GM18519 (cell line): ENCODE data around the gene MYO5B.

Experiments used
- ATAC-seq: cut with Tn5 transposase; IDR thresholded peaks from one replicate; pipeline ENCODE4 v1.9.1; 2021; ENCODE audit warnings: mild to moderate bottlenecking, moderate library complexity; ENCODE audit not compliant: unreplicated experiment, low FRiP score

Gene MYO5B

DNA sequence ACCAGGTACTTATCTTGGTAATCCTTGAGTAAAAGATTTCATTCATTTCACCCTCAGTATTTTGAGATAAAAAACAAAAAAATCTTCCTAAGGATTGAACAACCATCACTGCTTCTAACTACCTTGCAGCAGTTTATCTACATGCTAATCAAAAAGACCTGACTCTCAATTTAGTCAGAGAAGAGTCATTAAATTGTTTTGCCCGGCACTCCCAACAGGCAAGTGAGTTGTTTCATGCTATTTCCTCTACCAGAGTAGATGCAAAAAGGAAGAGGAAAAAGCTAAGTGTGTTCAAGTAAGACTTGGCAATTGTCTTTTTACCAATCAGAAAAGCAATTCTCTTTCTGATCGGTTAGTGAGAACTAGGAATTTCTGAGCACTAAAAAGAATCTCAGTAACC is 39.5 kb downstream of the MYO5B start:
- ATAC-seq = no peak

DNA sequence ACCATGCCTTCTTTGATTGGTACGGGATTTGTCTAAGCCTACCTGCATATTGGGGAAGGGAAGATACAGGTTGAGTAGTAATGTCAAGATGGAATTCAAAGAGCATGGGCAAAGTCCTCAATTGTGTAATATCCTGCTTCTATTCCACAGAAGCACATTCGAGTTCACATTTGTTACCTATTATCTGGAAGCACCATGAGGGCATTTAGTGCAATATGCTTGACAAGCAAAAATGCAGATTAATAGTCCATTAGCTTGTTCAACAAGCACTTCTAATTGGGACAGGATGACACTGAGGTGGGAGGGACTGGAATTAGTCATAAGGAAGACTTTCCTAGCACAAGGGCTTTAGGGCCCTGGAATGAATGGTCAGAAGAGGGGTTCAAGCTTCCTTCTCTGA is 40.5 kb downstream of the MYO5B start:
- ATAC-seq = no peak

DNA sequence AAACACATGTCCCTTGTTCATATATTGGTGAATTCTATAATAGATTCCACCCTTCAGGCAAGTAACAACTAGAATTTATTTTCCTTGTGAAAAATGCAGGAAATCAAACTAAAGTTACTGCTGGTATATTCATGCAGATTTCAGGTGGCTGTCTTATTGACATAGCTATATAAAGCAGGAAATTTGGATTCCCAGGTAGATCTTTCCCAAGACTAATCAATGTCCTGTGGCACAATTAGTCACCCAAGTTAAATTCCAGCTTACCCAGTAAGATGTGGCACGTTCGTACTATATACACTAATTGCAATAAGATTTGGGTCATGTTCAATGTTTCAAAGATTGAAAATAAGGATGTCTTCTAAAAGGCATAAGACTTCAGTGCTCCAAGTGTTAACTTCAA is 42.0 kb downstream of the MYO5B start:
- no peak for ATAC-seq

DNA sequence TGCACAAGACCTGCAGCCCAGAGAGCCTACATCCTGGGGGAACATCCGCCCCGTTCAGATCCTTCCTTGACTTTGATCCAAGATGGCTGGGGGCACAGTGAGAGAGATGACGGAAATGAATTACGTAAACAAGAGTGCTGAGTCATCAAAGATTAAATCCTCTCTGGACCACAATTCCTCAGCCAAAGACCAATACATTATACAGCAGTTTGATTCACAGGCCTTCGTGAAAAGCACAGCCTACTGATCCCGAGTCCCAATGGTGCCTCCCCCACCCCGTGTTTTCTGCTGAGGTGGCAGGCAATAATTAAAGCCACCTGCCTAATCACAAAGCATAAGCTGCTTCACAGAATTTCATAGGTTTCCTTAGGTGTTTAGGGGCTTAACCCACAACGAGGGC is 43.0 kb downstream of the MYO5B start:
- ATAC-seq = no peak

DNA sequence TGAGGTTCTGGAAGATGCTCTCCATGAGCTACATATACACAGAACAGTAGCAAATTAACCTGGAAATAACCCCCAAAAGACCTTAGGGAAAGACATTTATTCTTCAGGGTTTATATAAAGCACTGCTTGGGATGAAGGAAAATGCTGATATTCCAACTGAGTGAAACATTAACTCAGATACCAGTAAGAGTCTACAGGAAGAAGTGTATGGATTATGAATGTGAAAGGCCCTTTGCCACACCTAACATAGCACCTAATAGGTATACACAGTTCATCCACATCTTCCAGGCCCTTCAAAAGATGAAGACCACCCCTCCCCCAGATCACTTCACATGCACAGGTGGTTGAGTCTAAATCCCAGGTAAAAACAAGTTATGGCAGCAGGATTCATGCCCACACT is 50.4 kb downstream of the MYO5B start:
- no peak for ATAC-seq

DNA sequence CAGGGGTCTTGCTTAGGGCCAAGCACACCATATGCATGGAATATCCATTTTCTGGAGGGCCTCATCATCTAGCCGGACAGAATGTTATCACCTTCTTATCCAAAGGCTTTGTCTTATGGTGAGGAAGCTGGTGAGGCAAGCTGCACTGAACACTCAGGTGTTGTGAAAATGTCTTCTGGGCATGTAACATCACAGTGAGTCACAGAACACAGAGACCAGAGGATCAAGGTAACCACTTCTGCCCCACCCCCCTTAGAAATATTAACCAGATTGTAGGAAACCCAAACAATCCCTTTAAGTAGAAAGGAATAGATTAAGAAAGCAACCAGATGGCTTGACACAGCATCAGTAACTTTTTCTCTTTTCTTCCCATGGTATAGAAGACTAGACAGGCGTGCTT is 51.1 kb downstream of the MYO5B start:
- ATAC-seq = no peak

DNA sequence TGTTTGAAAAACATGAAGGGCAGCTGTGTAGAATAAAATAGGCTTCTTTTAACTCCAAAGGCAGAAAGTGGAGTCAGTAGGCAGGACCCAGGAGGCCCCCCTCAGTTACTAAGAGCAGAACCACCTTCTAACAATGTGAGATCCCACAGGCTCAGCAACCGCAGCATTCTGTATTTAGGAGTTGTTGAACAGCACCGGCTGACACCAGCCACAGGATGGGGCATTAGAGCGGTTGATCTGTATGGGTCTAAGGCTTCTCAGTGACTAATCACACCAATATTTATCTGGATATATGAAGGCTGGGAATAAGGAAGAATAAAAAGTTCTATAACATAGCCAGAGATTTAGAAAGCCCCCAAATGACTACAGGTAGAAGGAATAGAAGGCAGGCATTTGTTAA is 51.7 kb downstream of the MYO5B start:
- no peak for ATAC-seq

DNA sequence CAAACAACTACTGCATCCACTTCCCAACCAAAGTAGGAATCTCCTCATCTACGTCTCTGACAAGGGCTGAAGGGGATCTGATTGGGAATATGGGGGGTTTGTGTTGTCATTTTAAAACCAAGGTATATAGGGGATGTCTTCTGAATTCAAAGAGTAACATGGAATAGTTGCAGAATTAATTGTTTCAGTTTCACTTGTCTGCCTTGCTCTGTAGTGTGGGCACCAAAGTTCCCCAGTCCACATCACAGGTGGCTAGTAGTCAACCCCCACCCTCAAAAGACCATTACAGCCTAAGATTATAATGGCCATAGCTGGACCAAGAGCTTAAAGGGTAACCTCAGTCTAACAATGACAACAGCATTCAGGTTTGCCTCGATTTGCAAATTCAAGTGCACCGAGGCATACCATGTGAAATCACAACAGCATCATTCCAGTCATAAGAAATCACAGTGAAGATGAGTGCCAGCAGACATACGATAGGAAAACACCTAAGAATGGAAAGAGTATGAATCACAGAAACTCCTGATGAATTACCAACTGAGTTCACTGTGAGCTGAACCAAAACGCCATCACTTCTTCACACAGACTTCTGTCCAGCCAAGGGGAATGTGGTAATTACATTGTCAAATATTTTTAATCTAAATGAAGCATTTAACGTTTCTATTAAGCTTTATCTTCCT is 52.4 kb downstream of the MYO5B start:
- ATAC-seq = no peak

DNA sequence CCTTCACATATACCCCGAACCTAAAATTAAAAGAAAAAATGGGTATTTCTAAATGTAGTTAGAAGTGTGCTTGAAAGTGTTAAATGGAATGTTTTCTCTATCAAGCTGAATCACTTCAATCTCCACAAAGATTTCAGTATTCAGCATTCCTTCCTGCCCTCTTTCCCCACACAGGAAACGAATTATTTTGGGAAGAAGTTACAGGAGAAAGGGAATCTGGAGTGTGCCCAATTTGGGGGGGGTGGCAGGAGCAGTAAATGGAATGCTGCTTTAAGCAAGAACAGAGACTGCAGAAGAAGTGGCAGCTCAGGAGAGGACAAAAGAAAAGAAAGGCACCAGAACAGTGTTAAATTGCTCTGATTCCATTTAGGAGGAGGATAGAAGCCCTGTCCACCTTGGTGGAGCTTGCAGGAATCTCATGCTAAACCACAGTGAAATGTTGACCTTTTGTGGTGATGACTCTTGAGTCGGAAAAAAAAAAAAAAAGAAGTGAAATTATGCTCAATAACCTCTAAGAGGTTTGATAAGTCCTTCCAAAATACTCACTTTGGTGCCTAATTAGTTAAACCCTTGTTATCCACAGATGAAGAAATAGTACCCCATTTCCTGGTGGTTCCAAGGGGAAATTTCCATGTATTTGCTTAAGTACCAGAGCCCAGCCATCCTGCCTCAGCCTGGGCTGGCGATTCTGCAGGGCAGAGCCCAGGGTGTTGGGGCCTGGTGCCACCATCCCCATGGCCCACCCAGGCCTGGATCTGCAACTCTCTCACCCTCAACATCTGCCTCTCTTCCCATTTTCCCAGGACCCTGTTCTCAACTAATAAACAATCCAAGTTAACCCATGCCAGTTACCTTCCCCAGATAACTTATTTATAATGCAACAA is 56.5 kb downstream of the MYO5B start:
- ATAC-seq = no peak

DNA sequence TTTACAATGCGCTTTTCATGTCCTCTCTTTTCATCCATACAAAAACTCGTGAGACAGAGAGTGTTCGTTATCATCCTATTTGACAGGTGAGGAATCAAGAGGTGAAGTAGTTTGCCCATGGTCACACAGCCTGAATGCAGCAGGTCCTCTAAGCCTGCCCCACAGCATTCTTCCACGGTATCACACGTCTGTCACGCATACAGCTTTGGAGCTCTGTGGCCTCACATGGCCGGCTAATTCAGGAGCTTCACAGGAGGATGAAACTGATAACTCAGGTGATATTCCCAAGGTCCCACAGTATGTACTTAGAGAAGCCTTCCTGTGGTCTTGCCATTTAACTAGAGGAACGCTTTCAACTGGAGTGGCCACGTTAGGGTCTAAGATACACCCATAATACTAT is 59.0 kb downstream of the MYO5B start:
- ATAC-seq = no peak

DNA sequence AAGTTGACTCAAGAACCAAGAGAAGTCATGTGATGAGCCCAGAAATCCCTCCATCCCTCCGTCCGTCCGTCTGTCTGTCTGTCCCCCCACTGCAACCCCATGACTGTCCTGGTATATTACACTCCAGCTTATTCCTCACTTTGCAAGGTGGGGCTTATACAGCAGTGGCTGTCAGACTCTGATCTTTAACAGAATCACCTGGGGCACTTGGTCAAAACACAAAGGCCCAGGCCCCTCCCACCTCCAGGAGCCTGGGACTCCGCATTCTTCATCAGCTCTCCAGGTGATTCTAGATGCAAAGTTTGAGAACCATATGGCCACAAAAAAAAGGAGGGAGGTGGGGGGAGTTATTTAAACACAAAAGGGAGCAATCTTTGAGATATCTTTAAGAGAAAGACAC is 61.4 kb downstream of the MYO5B start:
- ATAC-seq = no peak

DNA sequence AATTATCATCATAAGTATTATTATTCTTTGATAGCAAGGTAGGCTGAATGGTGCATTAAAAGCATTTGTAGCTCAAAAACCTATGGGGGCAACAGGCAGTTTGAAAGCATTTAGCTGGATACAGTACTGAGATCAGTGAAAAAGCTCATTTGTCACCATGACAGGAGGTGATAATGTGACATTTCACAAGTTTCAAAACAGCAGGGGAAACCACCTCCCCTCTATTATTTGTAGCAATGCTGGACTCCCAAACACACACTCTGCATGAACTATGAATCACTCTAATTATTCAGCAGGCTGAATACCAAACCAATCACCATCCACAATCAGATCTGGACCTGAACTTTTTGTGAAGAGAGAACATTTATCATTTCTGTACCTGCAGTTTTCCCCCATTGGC is 63.4 kb downstream of the MYO5B start:
- ATAC-seq = no peak

DNA sequence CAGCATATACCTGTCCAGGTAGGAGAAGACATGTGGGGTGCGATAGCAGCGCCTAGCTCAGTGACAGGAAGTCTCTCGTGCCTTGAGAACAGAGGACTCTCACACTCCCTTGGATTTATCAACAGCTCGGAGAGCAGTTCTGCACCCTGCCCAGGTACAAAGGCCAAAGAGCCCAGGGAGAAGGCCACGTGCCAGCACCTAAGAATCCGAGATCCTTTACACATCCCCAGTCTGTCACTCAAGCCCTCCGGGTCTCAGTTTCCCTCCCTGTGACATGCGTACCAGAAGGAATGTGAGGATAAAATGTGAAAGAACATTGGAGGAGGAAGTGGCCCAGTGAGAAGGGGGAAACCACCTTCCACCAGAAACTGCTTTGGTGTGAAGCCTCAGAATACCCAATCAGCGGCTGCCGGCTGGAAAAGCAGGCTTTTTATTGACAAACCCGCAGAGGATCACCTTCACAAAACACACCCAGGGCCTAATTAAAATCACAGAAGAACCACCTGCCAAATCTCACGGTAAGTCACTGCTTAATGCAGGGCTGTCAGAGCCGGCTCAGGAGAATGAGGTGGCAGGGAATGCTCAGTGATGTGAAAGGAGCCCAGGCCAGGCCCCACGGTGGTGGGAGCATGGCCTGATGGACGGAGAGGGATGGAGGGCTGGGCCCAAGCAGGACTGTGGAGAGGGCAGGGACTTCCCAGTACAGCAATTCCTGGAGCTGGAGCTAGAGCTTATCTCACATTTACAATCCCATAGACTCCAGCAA is 66.3 kb downstream of the MYO5B start:
- ATAC-seq = no peak

DNA sequence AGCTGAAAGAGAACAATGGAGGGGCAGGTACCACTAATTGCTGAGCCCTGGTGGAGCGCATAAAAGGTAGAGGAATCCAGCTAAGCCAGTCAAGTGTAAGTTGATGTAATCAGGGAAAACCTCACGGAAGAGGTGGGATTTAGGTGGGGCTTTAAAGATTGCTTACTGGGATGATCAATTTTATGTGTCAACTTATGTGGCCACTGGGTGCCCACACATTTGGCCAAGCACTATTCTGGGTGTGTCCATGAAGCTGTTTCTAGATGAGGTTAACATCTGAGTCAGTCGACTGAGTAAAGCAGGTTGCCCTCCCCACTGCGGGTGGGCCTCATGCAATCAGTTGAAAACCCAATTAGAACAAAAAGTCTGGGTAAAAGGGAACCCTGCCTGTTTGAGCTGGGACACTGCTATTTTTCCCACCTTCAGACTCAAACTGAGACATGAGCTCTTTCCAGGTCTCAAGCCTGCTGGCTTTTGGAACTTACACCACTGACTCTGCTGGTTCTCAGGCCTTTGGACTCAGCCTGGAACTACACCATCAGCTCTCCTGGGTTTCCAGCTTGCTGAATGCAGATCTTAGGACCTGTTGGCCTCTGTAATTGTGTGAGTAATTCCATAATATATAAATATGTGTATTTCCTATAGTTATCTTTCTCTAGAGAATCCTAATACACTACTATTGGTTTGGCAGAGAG is 67.3 kb downstream of the MYO5B start:
- no peak for ATAC-seq

DNA sequence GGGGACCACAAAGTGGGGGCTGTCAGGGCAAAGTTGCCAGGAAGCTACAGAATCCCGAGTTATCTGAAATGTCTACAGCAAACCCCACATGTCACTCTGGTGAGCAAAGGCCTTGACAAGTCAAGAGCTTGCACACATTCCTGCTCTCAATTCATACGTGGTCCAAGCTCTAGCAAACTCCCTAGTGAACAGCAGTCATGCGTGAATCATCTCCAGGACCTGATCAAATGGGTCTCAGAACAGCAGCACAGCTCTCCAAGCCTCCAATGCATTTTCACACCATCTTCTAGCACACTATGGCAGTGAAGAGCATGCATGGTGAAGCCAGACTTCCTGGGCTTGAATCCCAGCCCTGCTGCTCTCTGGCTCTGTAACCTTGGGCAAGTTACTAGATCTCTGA is 68.5 kb downstream of the MYO5B start:
- ATAC-seq = no peak

DNA sequence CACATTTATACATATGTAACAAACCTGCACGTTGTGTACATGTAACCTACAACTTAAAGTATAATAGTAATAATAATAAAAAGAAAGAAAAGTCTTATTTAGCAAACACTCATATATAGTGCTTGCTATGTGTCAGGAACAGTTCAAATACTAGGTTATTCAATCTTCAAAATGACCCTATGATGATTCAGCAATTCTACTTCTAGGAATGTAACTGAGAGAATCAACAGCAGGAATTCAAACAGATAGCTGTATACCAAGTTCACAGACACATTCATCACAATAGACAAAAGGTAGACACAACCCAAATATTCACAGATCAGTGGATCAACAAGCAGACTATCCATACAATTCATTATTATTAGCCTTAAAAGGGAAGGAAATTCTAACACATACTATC is 69.5 kb downstream of the MYO5B start:
- ATAC-seq = no peak

DNA sequence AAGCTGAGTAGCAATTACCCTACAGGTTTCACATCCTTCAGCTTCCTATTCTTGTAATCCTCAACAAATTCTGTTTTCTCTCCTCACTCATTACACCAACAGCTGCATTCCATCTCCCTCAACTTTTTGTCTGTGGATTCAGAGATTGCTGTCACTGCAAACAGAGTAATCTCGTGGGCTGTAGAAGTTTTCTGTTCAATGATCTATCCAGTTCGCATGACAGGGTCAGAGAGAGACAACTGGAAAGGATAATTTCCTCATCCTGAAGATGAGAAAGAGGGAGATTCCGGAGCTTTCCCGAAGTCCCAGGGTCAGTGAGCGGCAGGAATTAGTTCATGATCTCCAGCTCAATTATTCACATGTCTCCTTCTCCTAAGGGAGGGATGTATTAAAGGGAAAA is 75.7 kb downstream of the MYO5B start:
- no peak for ATAC-seq

DNA sequence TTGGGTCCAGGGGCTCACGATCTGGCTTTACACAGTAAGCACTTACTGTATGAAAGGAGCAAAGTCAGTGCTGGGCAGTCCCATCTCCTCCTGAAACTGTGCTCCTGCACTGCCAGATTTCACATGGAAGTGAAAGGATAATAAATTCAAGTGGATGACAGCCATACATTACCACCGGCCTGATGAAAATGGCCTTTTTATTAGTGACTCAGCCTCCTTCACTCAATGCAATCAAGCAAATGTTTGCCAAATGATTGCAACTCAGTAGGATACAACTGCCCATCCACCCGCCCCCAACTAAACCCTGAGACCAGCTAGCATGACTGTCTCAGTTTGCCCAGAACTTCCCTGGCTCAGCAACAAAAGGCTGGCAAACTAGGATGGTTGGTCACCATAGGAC is 77.1 kb downstream of the MYO5B start:
- no peak for ATAC-seq

DNA sequence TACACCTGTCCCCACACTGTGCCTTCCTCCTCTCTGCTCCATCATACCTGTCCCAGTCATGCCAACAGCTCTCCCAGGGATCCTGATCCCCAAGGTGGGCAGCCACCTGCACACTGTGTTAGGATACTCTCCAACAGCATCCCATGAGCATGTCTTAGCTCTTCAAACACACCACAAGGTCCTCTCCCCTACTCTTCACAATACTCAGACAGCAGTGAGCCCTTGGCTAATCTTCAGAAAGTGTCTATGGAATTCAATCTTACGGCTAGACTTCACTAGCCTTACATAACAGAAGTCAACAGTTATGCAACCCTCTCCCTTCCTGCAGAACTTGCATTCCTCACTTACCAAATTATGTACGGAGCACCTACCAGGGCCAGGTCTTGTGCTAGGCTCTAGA is 79.9 kb downstream of the MYO5B start:
- ATAC-seq = no peak

DNA sequence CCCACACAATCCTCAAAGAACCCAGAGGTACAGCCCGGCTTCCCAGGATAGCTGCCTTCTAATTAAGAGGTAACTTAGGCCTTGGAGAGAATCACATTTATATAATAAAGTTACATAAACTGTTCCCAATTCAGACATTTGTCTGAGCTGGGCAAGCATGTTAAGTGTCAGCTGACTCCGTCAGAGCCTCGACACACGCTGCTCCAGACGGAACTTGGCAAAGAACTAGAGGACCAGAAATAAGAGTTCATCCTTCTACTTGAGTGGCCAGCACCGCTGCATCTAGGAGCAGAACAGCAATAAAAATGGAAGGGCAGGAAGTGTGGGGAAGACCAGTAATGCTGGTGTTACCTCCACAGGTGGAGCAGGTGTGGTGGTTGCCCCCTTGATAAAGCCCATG is 80.5 kb downstream of the MYO5B start:
- no peak for ATAC-seq

DNA sequence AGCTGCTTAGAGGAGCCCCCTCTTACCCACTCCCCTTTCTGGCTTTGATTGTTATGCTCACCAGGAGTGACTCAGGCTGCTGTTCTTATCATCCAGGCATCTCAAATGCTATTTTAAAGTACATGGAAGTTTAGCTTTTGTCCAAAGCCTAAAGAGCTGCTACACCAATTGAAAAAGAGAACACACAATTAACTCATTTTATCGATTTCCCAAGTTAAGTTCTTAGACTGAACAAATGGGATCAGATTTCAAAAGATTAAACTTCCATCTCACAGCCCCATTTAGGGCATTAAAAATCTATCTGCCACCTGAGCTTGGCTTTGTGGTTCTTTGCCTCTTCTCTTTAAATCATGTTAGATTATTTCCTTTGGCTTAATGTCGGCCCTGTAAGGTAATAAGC is 81.2 kb downstream of the MYO5B start:
- ATAC-seq = no peak
